ENCODE data around the gene PRICKLE2. TPM values are rescaled to one million over a fixed set of nuclear protein-coding genes. Genes with fewer than 3 reads are reported as not detected.

The PRICKLE2 gene
- polyA plus RNA-seq, 1 experiment = 14.2 TPM

DNA sequence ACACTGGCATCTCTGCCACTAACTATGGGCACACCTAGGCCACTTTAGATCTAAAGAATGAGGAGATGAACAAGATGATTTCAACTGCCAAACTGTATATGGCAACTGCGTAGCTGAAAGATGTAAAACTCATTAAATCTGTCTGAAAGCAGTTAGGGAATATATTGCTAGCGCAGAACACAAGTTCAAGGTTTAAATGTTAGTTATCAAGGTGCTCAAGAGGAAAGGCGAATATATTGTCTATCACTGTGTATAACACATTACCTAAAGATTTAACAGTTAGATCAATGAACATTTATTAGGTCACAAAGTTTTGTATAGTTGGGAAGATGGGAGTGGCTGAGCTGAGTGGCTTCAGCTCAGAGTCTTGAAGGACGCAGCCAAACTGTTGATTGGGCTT lies 168.0 kb downstream of the PRICKLE2 start:
- ChIA-PET POLR2A (no interaction called here), CTCF (interaction anchor here (1.2 kb wide), 1 partner anchor 27 kb away, joined by 4 read pairs; no protein-coding TSS in a partner anchor)
- DNase-seq (ENCODE audit: low read depth, low spot score) = no peak
- Histone ChIP-seq H3K27me3 (ENCODE audit: control insufficient read depth, insufficient read depth, low read length) (no peaks in the 10 kb centered on the region), H3K4me3 (ENCODE audit: low read depth, low read length) (no peak overlapping the region), H3K27ac (ENCODE audit: low read depth, low read length) (no peak overlapping the region), H3K9me3 (ENCODE audit: control insufficient read depth, insufficient read depth, low read length) (no peaks in the 10 kb centered on the region)
- TF ChIP-seq, protein P1, sequence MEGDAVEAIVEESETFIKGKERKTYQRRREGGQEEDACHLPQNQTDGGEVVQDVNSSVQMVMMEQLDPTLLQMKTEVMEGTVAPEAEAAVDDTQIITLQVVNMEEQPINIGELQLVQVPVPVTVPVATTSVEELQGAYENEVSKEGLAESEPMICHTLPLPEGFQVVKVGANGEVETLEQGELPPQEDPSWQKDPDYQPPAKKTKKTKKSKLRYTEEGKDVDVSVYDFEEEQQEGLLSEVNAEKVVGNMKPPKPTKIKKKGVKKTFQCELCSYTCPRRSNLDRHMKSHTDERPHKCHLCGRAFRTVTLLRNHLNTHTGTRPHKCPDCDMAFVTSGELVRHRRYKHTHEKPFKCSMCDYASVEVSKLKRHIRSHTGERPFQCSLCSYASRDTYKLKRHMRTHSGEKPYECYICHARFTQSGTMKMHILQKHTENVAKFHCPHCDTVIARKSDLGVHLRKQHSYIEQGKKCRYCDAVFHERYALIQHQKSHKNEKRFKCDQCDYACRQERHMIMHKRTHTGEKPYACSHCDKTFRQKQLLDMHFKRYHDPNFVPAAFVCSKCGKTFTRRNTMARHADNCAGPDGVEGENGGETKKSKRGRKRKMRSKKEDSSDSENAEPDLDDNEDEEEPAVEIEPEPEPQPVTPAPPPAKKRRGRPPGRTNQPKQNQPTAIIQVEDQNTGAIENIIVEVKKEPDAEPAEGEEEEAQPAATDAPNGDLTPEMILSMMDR (IDR thresholded peaks at IDR 0.05; ENCODE audit: low read depth, low read length) = no peak

DNA sequence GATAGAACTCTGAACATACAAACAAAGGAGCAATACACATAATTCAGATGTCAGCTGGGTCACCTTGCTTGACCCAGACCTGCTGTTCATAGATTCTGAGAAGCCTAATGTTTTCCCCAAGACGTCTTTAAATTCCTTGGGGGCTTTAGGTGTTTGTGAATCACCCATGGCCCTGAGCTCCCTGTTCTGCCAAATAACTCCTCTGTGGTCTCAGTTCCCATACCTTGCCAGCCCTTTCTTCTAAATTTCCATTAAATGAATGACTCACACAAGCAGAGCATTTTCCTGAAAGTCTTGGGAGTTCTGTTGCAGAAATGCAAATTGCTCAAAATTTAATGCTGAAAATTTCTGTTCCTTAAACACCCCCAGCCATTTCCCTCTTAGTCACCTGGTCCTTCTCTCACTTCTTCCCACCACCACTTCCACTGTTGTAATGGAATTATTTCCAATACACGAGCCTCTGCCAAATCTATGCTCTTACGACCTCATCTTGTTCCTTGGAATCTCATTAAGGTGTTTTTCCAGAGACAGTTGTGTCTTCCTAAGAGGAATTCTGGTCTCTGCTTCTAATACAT lies 168.6 kb downstream of the PRICKLE2 start:
- TF ChIP-seq, protein P1 (IDR thresholded peaks at IDR 0.05; ENCODE audit: low read depth, low read length) = no peak
- Histone ChIP-seq H3K27me3 (ENCODE audit: control insufficient read depth, insufficient read depth, low read length) (no peaks in the 10 kb centered on the region), H3K9me3 (ENCODE audit: control insufficient read depth, insufficient read depth, low read length) (no peaks in the 10 kb centered on the region), H3K4me3 (ENCODE audit: low read depth, low read length) (no peak overlapping the region), H3K27ac (ENCODE audit: low read depth, low read length) (no peak overlapping the region)
- CTCF ChIA-PET = interaction anchor here (1.2 kb wide), 1 partner anchor 26 kb away, joined by 4 read pairs; no protein-coding TSS in a partner anchor
- peak; percentile 16 for DNase-seq (ENCODE audit: low read depth, low spot score)
- POLR2A ChIA-PET = no interaction called here

DNA sequence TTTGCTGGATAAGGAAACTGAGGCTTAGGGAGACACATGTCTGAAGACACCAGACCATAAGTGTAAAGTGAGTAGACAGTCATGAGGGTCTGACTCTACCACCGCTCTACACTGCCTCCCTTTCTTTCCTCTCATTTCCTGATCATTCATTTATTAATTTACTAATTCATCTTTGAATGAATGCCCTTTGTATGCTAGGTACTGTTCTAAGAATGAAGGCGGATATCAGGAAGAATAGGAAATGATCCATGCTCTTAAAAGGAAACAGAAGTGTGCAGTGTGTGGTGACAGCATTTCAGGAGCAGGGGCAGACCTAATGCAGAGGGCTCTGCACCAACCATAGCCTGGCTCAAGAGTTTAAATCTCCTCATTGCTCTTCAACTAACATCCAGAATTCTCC lies 170.2 kb downstream of the PRICKLE2 start:
- ChIA-PET POLR2A (no interaction called here), CTCF (no interaction called here)
- no peaks in the 10 kb centered on the region for H3K9me3 ChIP-seq (ENCODE audit: control insufficient read depth, insufficient read depth, low read length)
- no peak for DNase-seq (ENCODE audit: low read depth, low spot score)
- TF ChIP-seq, protein P1 (IDR thresholded peaks at IDR 0.05; ENCODE audit: low read depth, low read length) = no peak
- H3K27ac ChIP-seq (ENCODE audit: low read depth, low read length) = no peak overlapping the region
- H3K4me3 ChIP-seq (ENCODE audit: low read depth, low read length) = no peak overlapping the region
- no peaks in the 10 kb centered on the region for H3K27me3 ChIP-seq (ENCODE audit: control insufficient read depth, insufficient read depth, low read length)

DNA sequence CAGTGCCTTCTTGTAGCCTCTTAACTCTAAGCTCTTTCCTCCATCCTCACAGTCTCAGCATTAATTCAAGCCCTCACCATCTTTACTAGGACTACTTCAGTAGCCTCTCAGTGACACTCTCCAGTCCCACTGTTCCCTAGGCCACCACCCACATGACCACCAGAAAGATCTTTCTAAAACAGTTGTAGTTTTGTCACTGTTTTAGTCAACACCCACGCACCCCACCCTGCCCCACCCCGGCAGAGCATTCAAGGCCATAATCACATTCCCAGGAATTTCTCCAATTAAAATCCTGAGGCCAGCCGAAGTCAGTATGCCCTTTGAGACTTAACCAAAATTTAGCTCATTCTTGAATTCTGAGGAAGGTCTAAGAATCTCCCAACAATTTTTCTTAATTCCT lies 170.8 kb downstream of the PRICKLE2 start:
- POLR2A ChIA-PET = no interaction called here
- Histone ChIP-seq H3K27ac (ENCODE audit: low read depth, low read length) (no peak overlapping the region), H3K9me3 (ENCODE audit: control insufficient read depth, insufficient read depth, low read length) (no peaks in the 10 kb centered on the region), H3K4me3 (ENCODE audit: low read depth, low read length) (no peak overlapping the region), H3K27me3 (ENCODE audit: control insufficient read depth, insufficient read depth, low read length) (no peaks in the 10 kb centered on the region)
- CTCF ChIA-PET = no interaction called here
- no peak for DNase-seq (ENCODE audit: low read depth, low spot score)
- TF ChIP-seq, protein P1 (IDR thresholded peaks at IDR 0.05; ENCODE audit: low read depth, low read length) = no peak

DNA sequence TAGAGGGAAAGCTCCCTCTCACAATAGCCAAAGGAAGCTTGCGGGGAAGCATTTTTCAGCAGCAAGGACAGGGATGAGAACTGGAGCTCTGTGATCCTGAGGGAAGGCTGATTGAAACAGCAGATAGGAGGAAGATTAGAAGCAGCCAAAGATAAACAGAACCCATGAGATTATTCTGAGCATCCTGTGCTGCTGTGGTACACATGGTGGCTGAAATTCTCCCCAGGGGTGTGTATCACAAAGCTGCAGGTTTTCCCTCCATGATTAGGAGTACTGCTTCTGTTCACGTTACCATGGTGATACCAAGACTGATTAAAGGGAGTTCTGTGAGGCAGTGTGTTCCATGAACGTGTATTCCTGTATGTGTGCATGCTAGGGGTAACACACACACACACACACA lies 171.7 kb downstream of the PRICKLE2 start:
- H3K4me3 ChIP-seq (ENCODE audit: low read depth, low read length) = no peak overlapping the region
- no peaks in the 10 kb centered on the region for H3K27me3 ChIP-seq (ENCODE audit: control insufficient read depth, insufficient read depth, low read length)
- DNase-seq (ENCODE audit: low read depth, low spot score) = no peak
- TF ChIP-seq, protein P1 (IDR thresholded peaks at IDR 0.05; ENCODE audit: low read depth, low read length) = no peak
- ChIA-PET CTCF (interaction anchor here (1.1 kb wide), 1 partner anchor 410 kb away, joined by 3 read pairs; no protein-coding TSS in a partner anchor), POLR2A (interaction anchor here (1.1 kb wide), 1 partner anchor 8 kb away, joined by 3 read pairs; no protein-coding TSS in a partner anchor)
- no peak overlapping the region for H3K27ac ChIP-seq (ENCODE audit: low read depth, low read length)
- H3K9me3 ChIP-seq (ENCODE audit: control insufficient read depth, insufficient read depth, low read length) = no peaks in the 10 kb centered on the region

Measured in AG04450 (cell line).